ENCODE data around the gene KIF4B.
"Not testable (repeated sequence)": the region's sequence is repeated elsewhere in the genome, so short reads cannot be mapped to it uniquely, and the experiment has no call there.

Gene KIF4B

GRCh38 chr5:155013526-155013925, at the start of gene KIF4B:
Gene KIF4B (plus strand): TSS chr5:155013755. CDS start chr5:155013860, 105 bp downstream.
- no peak for DNase-seq

- DNase-seq: no peak
Observed at GRCh38 chr5:154966081-154966841, 47.3 kb upstream of the KIF4B start.

- DNase-seq: no peak
Observed at GRCh38 chr5:154966874-154967273, 46.7 kb upstream of the KIF4B start.

- peak in 1 of 2 experiments; percentile 11 for DNase-seq
Observed at GRCh38 chr5:154967421-154968024, 46.0 kb upstream of the KIF4B start.

- DNase-seq: no peak
Observed at GRCh38 chr5:154968953-154969352, 44.6 kb upstream of the KIF4B start.

- no peak for DNase-seq
Observed at GRCh38 chr5:154970759-154971158, 42.8 kb upstream of the KIF4B start.

- no peak for DNase-seq
Observed at GRCh38 chr5:154971501-154971900, 42.1 kb upstream of the KIF4B start.

GRCh38 chr5:154972476-154973080, 41.0 kb upstream of the KIF4B start:
- peak; percentile 13 to 34 for DNase-seq

- not testable (repeated sequence) for DNase-seq
Observed at GRCh38 chr5:154976082-154976481, 37.5 kb upstream of the KIF4B start.

- DNase-seq: no peak
Observed at GRCh38 chr5:154977409-154977808, 36.1 kb upstream of the KIF4B start.

GRCh38 chr5:154978294-154978693, 35.3 kb upstream of the KIF4B start:
- DNase-seq: not testable (repeated sequence)

GRCh38 chr5:154984946-154985516, 28.5 kb upstream of the KIF4B start:
- DNase-seq: no peak

- no peak for DNase-seq
Observed at GRCh38 chr5:154986151-154986550, 27.4 kb upstream of the KIF4B start.

GRCh38 chr5:154989626-154990025, 23.9 kb upstream of the KIF4B start:
- DNase-seq: no peak

GRCh38 chr5:154993461-154993860, 20.1 kb upstream of the KIF4B start:
- no peak for DNase-seq

- no peak for DNase-seq
Observed at GRCh38 chr5:154995679-154996078, 17.9 kb upstream of the KIF4B start.

GRCh38 chr5:154997746-154998145, 15.8 kb upstream of the KIF4B start:
- DNase-seq: peak in 1 of 2 experiments; percentile 17

GRCh38 chr5:154999865-155000264, 13.7 kb upstream of the KIF4B start:
- DNase-seq: no peak

GRCh38 chr5:155001523-155001922, 12.0 kb upstream of the KIF4B start:
- no peak for DNase-seq

GRCh38 chr5:155002722-155003121, 10.8 kb upstream of the KIF4B start:
- DNase-seq: peak; percentile 10 to 29

GRCh38 chr5:155004138-155004744, 9.3 kb upstream of the KIF4B start:
- no peak for DNase-seq

GRCh38 chr5:155006265-155006664, 7.3 kb upstream of the KIF4B start:
- DNase-seq: not testable (repeated sequence)

- no peak for DNase-seq
Observed at GRCh38 chr5:155008669-155009068, 4.9 kb upstream of the KIF4B start.

All from SW 1271 (cell line).